ENCODE data around the gene CNTNAP5. TPM values are rescaled to one million over a fixed set of nuclear protein-coding genes. Genes with fewer than 3 reads are reported as not detected.

CNTNAP5 gene
- total and polyA plus RNA-seq, 2 of the 8 experiments (the other 6 are each of a cell fraction or from before 2014, with no cell fraction given): 0.11 to 0.76 TPM

GRCh38 chr2:124032799-124033198 is 7.7 kb downstream of the CNTNAP5 start:
- H4K91ac ChIP-seq (replicated peaks; ENCODE audit: insufficient read length, low read length): no peak overlapping the region
- no peaks in the 10 kb centered on the region for H3K79me2 ChIP-seq (ENCODE audit: control insufficient read depth in 1 of 2, insufficient read depth in 2 of 2, low read length in 2 of 2)
- no peaks in the 10 kb centered on the region for H3K4me1 ChIP-seq (replicated peaks in 1 of 4; ENCODE audit: control insufficient read depth in 3 of 4, insufficient read depth in 4 of 4, low read length in 3 of 4)
- H3K18ac ChIP-seq (ENCODE audit: extremely low read depth, low read length): no peak overlapping the region
- H3K36me3 ChIP-seq (ENCODE audit: control insufficient read depth in 2 of 4, insufficient read depth in 4 of 4, low read length in 3 of 4): no peaks in the 10 kb centered on the region
- H3K27me3 ChIP-seq (replicated peaks in 1 of 4; ENCODE audit: control insufficient read depth in 3 of 4, extremely low read depth in 1 of 4, insufficient read depth in 3 of 4, low read length in 3 of 4): no peaks in the 10 kb centered on the region
- no peak overlapping the region for H3K56ac ChIP-seq (replicated peaks; ENCODE audit: insufficient read length, low read depth, low read length)
- H4K20me1 ChIP-seq (replicated peaks in 1 of 2; ENCODE audit: control insufficient read depth in 1 of 2, insufficient read depth in 2 of 2, low read length in 2 of 2): no peaks in the 10 kb centered on the region
- H3K23me2 ChIP-seq (ENCODE audit: low read depth, low read length): no peaks in the 10 kb centered on the region
- H2AK5ac ChIP-seq (ENCODE audit: low read depth, low read length): no peak overlapping the region
- H2BK20ac ChIP-seq (ENCODE audit: low read length): no peak overlapping the region
- H3K79me1 ChIP-seq (ENCODE audit: low read depth, low read length): no peaks in the 10 kb centered on the region
- no peak overlapping the region for H3K27ac ChIP-seq (ENCODE audit: low read depth, low read length)
- no peak overlapping the region for H2BK12ac ChIP-seq (ENCODE audit: low read depth, low read length)
- ChIA-PET CTCF (ENCODE audit: partially characterized antibody) (interaction anchor here (1.0 kb wide), 1 partner anchor 292 kb away, joined by 4 read pairs; no protein-coding TSS in a partner anchor), POLR2A (ENCODE audit: partially characterized antibody) (no interaction called here)
- H4K8ac ChIP-seq (ENCODE audit: extremely low read depth, insufficient read depth, low read length): no peak overlapping the region
- no peaks in the 10 kb centered on the region for H3K9me3 ChIP-seq (ENCODE audit: insufficient read depth in 2 of 2, low read depth in 1 of 2, low read length in 1 of 2)
- H3K4me2 ChIP-seq (ENCODE audit: insufficient read depth in 1 of 2, low read depth in 2 of 2, low read length in 2 of 2): no peak overlapping the region
- no peak overlapping the region for H3K4ac ChIP-seq (replicated peaks; ENCODE audit: insufficient read length, low read depth, low read length)
- no peak overlapping the region for H3K14ac ChIP-seq (ENCODE audit: insufficient read length)
- H2BK5ac ChIP-seq (ENCODE audit: low read depth, low read length): no peak overlapping the region
- H2BK120ac ChIP-seq (replicated peaks; ENCODE audit: low read depth, low read length): no peak overlapping the region
- H2AFZ ChIP-seq (ENCODE audit: low read length): no peak overlapping the region
- WGBS, 2 experiments (ENCODE audit: extremely low coverage in 1 of 2, insufficient coverage in 1 of 2, insufficient read length in 1 of 2, insufficient replicate concordance in 2 of 2, low coverage in 1 of 2, low lambda C conversion rate in 2 of 2, missing lambda C conversion rate in 1 of 2): 93% methylated on average over 3 of the region's 3 CpGs; no CpG with 5 or more reads in 1 of the 2 experiments
- H3K23ac ChIP-seq (ENCODE audit: insufficient read length): no peak overlapping the region
- DNase-seq (ENCODE audit: low read depth in 1 of 2, low spot score in 2 of 2): no peak
- no peak overlapping the region for H4K5ac ChIP-seq (ENCODE audit: insufficient read length, low read depth, low read length)
- H3K9ac ChIP-seq (replicated peaks in 1 of 4; ENCODE audit: extremely low read depth in 1 of 4, low read depth in 3 of 4, low read length in 3 of 4): no peak overlapping the region
- no peak overlapping the region for H2BK15ac ChIP-seq (ENCODE audit: low read length)
- no peak overlapping the region for H3K4me3 ChIP-seq (ENCODE audit: extremely low read depth in 1 of 4, insufficient read depth in 2 of 4, low read depth in 3 of 4, low read length in 4 of 4)
- no peak for FAIRE-seq
- no peak for TF ChIP-seq RXRA (IDR thresholded peaks at IDR 0.05; ENCODE audit: insufficient read depth, low read depth, low read length)
- no peak for TF ChIP-seq CBX8 (IDR thresholded peaks at IDR 0.05; ENCODE audit: borderline replicate concordance, low read depth, low read length)
- no peak for TF ChIP-seq E2F6 (IDR thresholded peaks at IDR 0.05)
- no peak for TF ChIP-seq TEAD4 (IDR thresholded peaks at IDR 0.05; ENCODE audit: low read depth, low read length)
- TF ChIP-seq, protein P1, sequence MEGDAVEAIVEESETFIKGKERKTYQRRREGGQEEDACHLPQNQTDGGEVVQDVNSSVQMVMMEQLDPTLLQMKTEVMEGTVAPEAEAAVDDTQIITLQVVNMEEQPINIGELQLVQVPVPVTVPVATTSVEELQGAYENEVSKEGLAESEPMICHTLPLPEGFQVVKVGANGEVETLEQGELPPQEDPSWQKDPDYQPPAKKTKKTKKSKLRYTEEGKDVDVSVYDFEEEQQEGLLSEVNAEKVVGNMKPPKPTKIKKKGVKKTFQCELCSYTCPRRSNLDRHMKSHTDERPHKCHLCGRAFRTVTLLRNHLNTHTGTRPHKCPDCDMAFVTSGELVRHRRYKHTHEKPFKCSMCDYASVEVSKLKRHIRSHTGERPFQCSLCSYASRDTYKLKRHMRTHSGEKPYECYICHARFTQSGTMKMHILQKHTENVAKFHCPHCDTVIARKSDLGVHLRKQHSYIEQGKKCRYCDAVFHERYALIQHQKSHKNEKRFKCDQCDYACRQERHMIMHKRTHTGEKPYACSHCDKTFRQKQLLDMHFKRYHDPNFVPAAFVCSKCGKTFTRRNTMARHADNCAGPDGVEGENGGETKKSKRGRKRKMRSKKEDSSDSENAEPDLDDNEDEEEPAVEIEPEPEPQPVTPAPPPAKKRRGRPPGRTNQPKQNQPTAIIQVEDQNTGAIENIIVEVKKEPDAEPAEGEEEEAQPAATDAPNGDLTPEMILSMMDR (IDR thresholded peaks at IDR 0.05; ENCODE audit: control extremely low read depth in 1 of 3, insufficient read depth in 1 of 3, low read depth in 1 of 3, low read length in 3 of 3): no peak
- no peak for TF ChIP-seq NRF1 (IDR thresholded peaks at IDR 0.05; ENCODE audit: low read depth, low read length)
- TF ChIP-seq KDM4A (IDR thresholded peaks at IDR 0.05; ENCODE audit: low read depth, low read length, severe bottlenecking): no peak
- TF ChIP-seq SIRT6 (IDR thresholded peaks at IDR 0.05; ENCODE audit: low read length): no peak
- no peak for TF ChIP-seq SIX5 (IDR thresholded peaks at IDR 0.05; ENCODE audit: low read depth, low read length)
- TF ChIP-seq KDM5A (IDR thresholded peaks at IDR 0.05; ENCODE audit: low read length): no peak
- no peak for TF ChIP-seq JUND (IDR thresholded peaks at IDR 0.05; ENCODE audit: low read length)

Data from H1 (cell line).